Panc1 (cell line): ENCODE data around the gene BZW1. TPM values are rescaled to one million over a fixed set of nuclear protein-coding genes. Genes with fewer than 3 reads are reported as not detected.
A peak's percentile ranks its signal among the peaks of the same experiment; 100 is the strongest.

Source experiments
- ATAC-seq: fragments of 200-7000 bp; cut with Tn5 transposase; 2 replicates; pipeline ENCODE4 v1.9.1; 2020; ENCODE audit warnings: mild to moderate bottlenecking, moderate library complexity
- Bru-seq: library from RNA; stranded (reverse); fragments of 400-500 nt; gene quantifications from one replicate; lab custom pipeline; 2021; lab: Mats Ljungman, UMichigan
- BruChase-seq, 2 experiments: library from RNA; stranded (reverse); fragments of 400-500 nt; gene quantifications; one replicate each; lab custom pipeline; 2021; lab: Mats Ljungman, UMichigan
- BruUV-seq: library from RNA; stranded (reverse); fragments of 400-500 nt; replicated peaks from 2 replicates; lab custom pipeline; 2021; lab: Mats Ljungman, UMichigan
- CTCF ChIA-PET: fragments of 300-600 bp; sonication (Branson Sonifier 250); formaldehyde crosslinking; loops from one replicate; lab custom pipeline; 2022; ENCODE audit warnings: antibody characterized with exemption; lab: Charles Lee
- POLR2A ChIA-PET: fragments of 300-600 bp; sonication (Branson Sonifier 250); formaldehyde crosslinking; loops from one replicate; lab custom pipeline; 2022; ENCODE audit warnings: antibody characterized with exemption; lab: Charles Lee
- DNase-seq: peaks from one replicate; pipeline ENCODE4 v3.0.0-alpha.2; 2010; ENCODE audit warnings: low read depth, low spot score
- H3K27ac ChIP-seq: 2 replicates; pipeline ENCODE4 v1.5.1; 2011; ENCODE audit warnings: mild to moderate bottlenecking, low read length, inconsistent platforms
- H3K27me3 ChIP-seq: fragments of 200-500 bp; sonication (Bioruptor generic); 2 replicates; pipeline ENCODE4 v1.6.0; 2014; ENCODE audit warnings: low read length, inconsistent platforms; ENCODE audit not compliant: control insufficient read depth, insufficient read depth
- H3K36me3 ChIP-seq: fragments of 200-500 bp; sonication (Bioruptor generic); 2 replicates; pipeline ENCODE4 v1.5.1; 2014; ENCODE audit warnings: inconsistent platforms, mild to moderate bottlenecking, low read length, moderate library complexity; ENCODE audit not compliant: control insufficient read depth, insufficient read depth
- H3K4me1 ChIP-seq: 2 replicates; pipeline ENCODE4 v1.5.1; 2011; ENCODE audit warnings: inconsistent platforms, mild to moderate bottlenecking, low read length, moderate library complexity; ENCODE audit not compliant: control insufficient read depth, insufficient read depth
- H3K4me3 ChIP-seq, 2 experiments: 2 replicates each; pipeline ENCODE4 v1.5.1; 2011 to 2012; ENCODE audit warnings: low read depth in 2 of 2, low read length in 2 of 2, mild to moderate bottlenecking in 2 of 2, inconsistent platforms in 1 of 2, moderate library complexity in 1 of 2
- H3K9me3 ChIP-seq: fragments of 200-500 bp; sonication (Bioruptor generic); 2 replicates; pipeline ENCODE4 v1.5.1; 2014; ENCODE audit warnings: low read depth, mild to moderate bottlenecking, inconsistent platforms, low read length, moderate library complexity; ENCODE audit not compliant: control insufficient read depth, insufficient read depth
- POLR2AphosphoS5 ChIP-seq: IDR thresholded peaks from 2 replicates; pipeline ENCODE4 v1.6.1; 2012; ENCODE audit warnings: mild to moderate bottlenecking, low read depth, low read length, moderate library complexity
- SIN3A ChIP-seq: IDR thresholded peaks from 2 replicates; pipeline ENCODE4 v1.6.1; 2012; ENCODE audit warnings: low read depth, mild to moderate bottlenecking, low read length, moderate library complexity, borderline replicate concordance; ENCODE audit not compliant: insufficient read depth
- TCF7L2 ChIP-seq: IDR thresholded peaks from 2 replicates; pipeline ENCODE4 v1.6.1; 2011; ENCODE audit warnings: mild to moderate bottlenecking, low read depth, low read length, inconsistent platforms
- in situ Hi-C: cut with HindIII; loops from 2 replicates; pipeline ENCODE4 v1.10.0; 2016; ENCODE audit warnings: low sequenced_read_pairs, low pct_unique_long_range_greater_than_20kb
- intact Hi-C: fragments of 100-400 bp; cut with micrococcal nuclease; formaldehyde crosslinking; loops from one replicate; pipeline ENCODE4 v1.10.0; 2022; ENCODE audit not compliant: unreplicated experiment
- long read RNA-seq: library from polyadenylated mRNA; unstranded; transcript quantifications from one replicate; pipeline ENCODE4 v2.0.0, GENCODE V29; 2021; ENCODE audit not compliant: unreplicated experiment
- polyA plus RNA-seq: library from polyadenylated mRNA; unstranded; fragments of >200 nt; gene quantifications from one replicate; pipeline ENCODE4 v1.2.1, GENCODE V29; 2012; ENCODE audit warnings: missing spikeins; ENCODE audit not compliant: insufficient read length
- total RNA-seq: library from RNA; stranded (reverse); gene quantifications from one replicate; pipeline ENCODE4 v1.2.1, GENCODE V29; 2021; ENCODE audit not compliant: unreplicated experiment
- TF ChIP-seq, protein P1 (sequence below): fragments of 450-650 bp; IDR thresholded peaks from 2 replicates; pipeline ENCODE4 v1.5.1; 2017; ENCODE audit warnings: mild to moderate bottlenecking
- TF ChIP-seq, protein P2 (sequence below), 2 experiments: IDR thresholded peaks; 2 replicates each; pipeline ENCODE4 v1.6.1; 2011 to 2012; ENCODE audit warnings: low read depth in 2 of 2, control low read depth in 1 of 2, low read length in 1 of 2, mild to moderate bottlenecking in 1 of 2, moderate library complexity in 1 of 2; ENCODE audit not compliant: insufficient read depth in 1 of 2

BZW1 gene
- total RNA-seq (247 TPM), Bru-seq, nascent RNA (percentile 97 among the genes with signal in this experiment), BruChase-seq, experiment 1, labeled RNA remaining after a 2-hour chase (percentile 98 among the genes with signal in this experiment), BruChase-seq, experiment 2, labeled RNA remaining after a 6-hour chase (percentile 99 among the genes with signal in this experiment)
- polyA plus RNA-seq, result 142 TPM
- long read RNA-seq, full-length matches to known transcripts, result 295 of 375 reads
- long read RNA-seq, partial matches to known transcripts, result 15 of 375 reads
- long read RNA-seq, other reads (novel, unspliced or antisense), result 65 of 375 reads

DNA sequence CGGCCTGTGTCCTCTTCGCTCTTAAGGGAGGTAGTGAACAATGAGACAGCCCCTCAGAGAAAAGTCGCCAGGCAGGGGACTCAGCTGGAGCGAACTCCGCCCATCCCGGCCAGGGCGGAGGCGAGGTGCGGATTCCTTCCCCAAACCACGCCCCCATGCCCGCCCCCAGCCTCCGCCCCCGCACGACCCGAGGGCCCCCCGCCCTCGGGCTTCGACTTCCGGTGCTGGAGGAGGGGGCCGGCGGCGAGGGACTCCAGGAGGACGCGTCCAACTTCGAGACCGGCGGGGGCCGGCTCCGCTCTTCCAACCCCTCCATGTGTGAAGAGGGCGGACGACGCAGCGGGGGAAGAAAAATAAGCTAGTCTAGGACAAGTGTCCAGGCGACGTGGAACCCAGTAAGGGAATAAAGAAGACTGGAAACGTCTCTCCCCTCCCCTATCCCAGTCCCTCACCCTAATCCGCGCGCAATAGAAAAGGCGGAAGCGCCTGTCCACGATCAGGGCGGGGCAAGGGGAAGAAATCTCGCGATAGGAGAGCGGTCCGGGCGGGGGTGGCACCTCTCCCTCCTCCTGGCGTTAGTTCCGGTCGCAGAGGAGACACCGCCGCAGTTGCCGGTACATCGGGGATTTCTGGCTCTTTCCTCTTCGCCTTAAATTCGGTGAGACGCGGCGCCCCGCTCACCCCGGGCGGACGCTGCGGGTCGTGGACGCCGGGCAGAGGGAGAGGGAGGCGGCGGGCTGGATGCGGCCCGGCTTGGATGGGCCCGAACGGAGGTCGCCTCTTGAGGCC lies at the start of gene BZW1:
BZW1 (plus strand) TSS at position 578 of the 789 bp plus-strand sequence. CDS start 1,308 bp downstream, outside the sequence.
- peak within 1 kb of the TSS; percentile 66 to 69 for H3K4me3 ChIP-seq
- H3K9me3 ChIP-seq, result no peaks in the 10 kb centered on the region
- peak within 1 kb of the TSS; percentile 94 for H3K27ac ChIP-seq
- H3K27me3 ChIP-seq, result no peaks in the 10 kb centered on the region
- H3K36me3 ChIP-seq, result peaks cover 37% of the 10 kb centered on the region
- no TSS peak for BruUV-seq
- POLR2A ChIA-PET, result interaction anchor here (0.6 to 0.7 kb wide), 4 partner anchors 52 to 589 kb away, joined by 3 to 7 read pairs (median 4); no protein-coding TSS in a partner anchor
- H3K4me1 ChIP-seq, result peaks cover 26% of the 10 kb centered on the region
- in situ Hi-C loops, result no loop called here
- CTCF ChIA-PET, result interaction anchor here (0.6 kb wide), 1 partner anchor 257 kb away, joined by 3 read pairs; no protein-coding TSS in a partner anchor
- peak; percentile 83 for DNase-seq
- peak; percentile 93 for ATAC-seq
- TF ChIP-seq, protein P1, sequence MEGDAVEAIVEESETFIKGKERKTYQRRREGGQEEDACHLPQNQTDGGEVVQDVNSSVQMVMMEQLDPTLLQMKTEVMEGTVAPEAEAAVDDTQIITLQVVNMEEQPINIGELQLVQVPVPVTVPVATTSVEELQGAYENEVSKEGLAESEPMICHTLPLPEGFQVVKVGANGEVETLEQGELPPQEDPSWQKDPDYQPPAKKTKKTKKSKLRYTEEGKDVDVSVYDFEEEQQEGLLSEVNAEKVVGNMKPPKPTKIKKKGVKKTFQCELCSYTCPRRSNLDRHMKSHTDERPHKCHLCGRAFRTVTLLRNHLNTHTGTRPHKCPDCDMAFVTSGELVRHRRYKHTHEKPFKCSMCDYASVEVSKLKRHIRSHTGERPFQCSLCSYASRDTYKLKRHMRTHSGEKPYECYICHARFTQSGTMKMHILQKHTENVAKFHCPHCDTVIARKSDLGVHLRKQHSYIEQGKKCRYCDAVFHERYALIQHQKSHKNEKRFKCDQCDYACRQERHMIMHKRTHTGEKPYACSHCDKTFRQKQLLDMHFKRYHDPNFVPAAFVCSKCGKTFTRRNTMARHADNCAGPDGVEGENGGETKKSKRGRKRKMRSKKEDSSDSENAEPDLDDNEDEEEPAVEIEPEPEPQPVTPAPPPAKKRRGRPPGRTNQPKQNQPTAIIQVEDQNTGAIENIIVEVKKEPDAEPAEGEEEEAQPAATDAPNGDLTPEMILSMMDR, result no peak
- TF ChIP-seq POLR2AphosphoS5 (peak; percentile 92), SIN3A (0 out of 2 replicates have a peak, but pooled peaks have one; percentile 78), TCF7L2 (peak; percentile 44; the same call in 1 of the 2 replicates)
- TF ChIP-seq, protein P2, sequence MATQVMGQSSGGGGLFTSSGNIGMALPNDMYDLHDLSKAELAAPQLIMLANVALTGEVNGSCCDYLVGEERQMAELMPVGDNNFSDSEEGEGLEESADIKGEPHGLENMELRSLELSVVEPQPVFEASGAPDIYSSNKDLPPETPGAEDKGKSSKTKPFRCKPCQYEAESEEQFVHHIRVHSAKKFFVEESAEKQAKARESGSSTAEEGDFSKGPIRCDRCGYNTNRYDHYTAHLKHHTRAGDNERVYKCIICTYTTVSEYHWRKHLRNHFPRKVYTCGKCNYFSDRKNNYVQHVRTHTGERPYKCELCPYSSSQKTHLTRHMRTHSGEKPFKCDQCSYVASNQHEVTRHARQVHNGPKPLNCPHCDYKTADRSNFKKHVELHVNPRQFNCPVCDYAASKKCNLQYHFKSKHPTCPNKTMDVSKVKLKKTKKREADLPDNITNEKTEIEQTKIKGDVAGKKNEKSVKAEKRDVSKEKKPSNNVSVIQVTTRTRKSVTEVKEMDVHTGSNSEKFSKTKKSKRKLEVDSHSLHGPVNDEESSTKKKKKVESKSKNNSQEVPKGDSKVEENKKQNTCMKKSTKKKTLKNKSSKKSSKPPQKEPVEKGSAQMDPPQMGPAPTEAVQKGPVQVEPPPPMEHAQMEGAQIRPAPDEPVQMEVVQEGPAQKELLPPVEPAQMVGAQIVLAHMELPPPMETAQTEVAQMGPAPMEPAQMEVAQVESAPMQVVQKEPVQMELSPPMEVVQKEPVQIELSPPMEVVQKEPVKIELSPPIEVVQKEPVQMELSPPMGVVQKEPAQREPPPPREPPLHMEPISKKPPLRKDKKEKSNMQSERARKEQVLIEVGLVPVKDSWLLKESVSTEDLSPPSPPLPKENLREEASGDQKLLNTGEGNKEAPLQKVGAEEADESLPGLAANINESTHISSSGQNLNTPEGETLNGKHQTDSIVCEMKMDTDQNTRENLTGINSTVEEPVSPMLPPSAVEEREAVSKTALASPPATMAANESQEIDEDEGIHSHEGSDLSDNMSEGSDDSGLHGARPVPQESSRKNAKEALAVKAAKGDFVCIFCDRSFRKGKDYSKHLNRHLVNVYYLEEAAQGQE (IDR thresholded peaks at IDR 0.05; ENCODE audit: insufficient read depth in 1 of 2, low read depth in 2 of 2, low read length in 1 of 2), result no peak
- intact Hi-C loops, result loop anchor here (2.0 kb wide), 1 partner anchor 99 kb away; no protein-coding TSS in a partner anchor

DNA sequence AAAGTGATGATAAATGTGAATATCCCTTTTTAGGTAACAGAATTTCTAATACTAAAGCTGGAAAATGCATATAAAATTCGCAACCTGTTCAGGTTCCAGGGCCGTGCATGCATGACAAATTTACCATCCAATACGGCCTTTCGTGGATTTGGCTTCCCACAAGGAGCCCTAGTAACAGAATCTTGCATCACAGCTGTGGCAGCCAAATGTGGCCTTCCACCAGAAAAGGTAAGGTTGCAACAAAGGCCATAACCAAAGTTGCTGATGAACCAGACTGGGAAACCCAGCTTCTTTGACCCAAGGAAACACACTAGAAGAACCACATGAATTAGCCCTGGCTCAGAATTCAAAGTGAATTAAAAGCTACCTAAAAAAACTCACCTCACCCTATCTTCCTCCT lies 49.6 kb upstream of the BZW1 start:
- no peak overlapping the region for H3K4me3 ChIP-seq
- ATAC-seq (no peak), DNase-seq (no peak)
- in situ Hi-C loops, result no loop called here
- H3K27me3 ChIP-seq, result no peaks in the 10 kb centered on the region
- no peaks in the 10 kb centered on the region for H3K9me3 ChIP-seq
- BruUV-seq, result no TSS peak
- CTCF ChIA-PET, result no interaction called here
- H3K36me3 ChIP-seq, result no peaks in the 10 kb centered on the region
- POLR2A ChIA-PET, result no interaction called here
- TF ChIP-seq POLR2AphosphoS5, result no peak
- TF ChIP-seq, protein P2 (IDR thresholded peaks at IDR 0.05; ENCODE audit: insufficient read depth in 1 of 2, low read depth in 2 of 2, low read length in 1 of 2), result no peak
- TF ChIP-seq SIN3A, result no peak
- TF ChIP-seq, protein P1, result no peak
- no peak for TF ChIP-seq TCF7L2
- intact Hi-C loops, result no loop called here
- no peak overlapping the region for H3K27ac ChIP-seq
- H3K4me1 ChIP-seq, result peaks cover 2% of the 10 kb centered on the region; the same call in 1 of the 2 replicates
